Caco-2 (cell line): ENCODE measurements around the gene PTX3. TPM values are rescaled to one million over a fixed set of nuclear protein-coding genes. Genes with fewer than 3 reads are reported as not detected.

Experiments
- BruUV-seq: library from RNA; stranded (reverse); fragments of 400-500 nt; replicated peaks from 2 replicates; lab custom pipeline; 2021; lab: Mats Ljungman, UMichigan
- CTCF ChIA-PET: fragments of 300-600 bp; sonication (Branson Sonifier 250); formaldehyde crosslinking; loops from one replicate; lab custom pipeline; 2022; ENCODE audit warnings: antibody characterized with exemption; lab: Charles Lee
- POLR2A ChIA-PET: fragments of 300-600 bp; sonication (Branson Sonifier 250); formaldehyde crosslinking; loops from one replicate; lab custom pipeline; 2022; ENCODE audit warnings: antibody characterized with exemption; lab: Charles Lee
- DNase-seq, 2 experiments: peaks; one replicate each; pipeline versions ENCODE4 v3.0.0 to v3.0.0-alpha.2; 2020 to 2022
- H3K27me3 ChIP-seq: replicated peaks from 2 replicates; pipeline ENCODE4 v1.6.0; 2011; ENCODE audit warnings: low read length; ENCODE audit not compliant: control insufficient read depth, insufficient read depth
- H3K36me3 ChIP-seq: 2 replicates; pipeline ENCODE4 v1.5.1; 2011; ENCODE audit warnings: low read length; ENCODE audit not compliant: control insufficient read depth, insufficient read depth
- H3K4me1 ChIP-seq: fragments of 250-450 bp; sonication (Bioruptor Pico); 2 replicates; pipeline ENCODE4 v1.5.1; 2020; ENCODE audit warnings: mild to moderate bottlenecking
- H3K4me3 ChIP-seq: 2 replicates; pipeline ENCODE4 v1.5.1; 2011; ENCODE audit warnings: low read depth, mild to moderate bottlenecking, control low read depth, low read length
- H3K9me3 ChIP-seq: fragments of 250-450 bp; sonication (Bioruptor Pico); 2 replicates; pipeline ENCODE4 v1.5.1; 2020; ENCODE audit warnings: mild to moderate bottlenecking, moderate library complexity
- H3K27ac Mint-ChIP-seq: one replicate; pipeline ENCODE4 v1.8.0; 2022; ENCODE audit warnings: mixed read lengths; ENCODE audit not compliant: unreplicated experiment
- H3K27me3 Mint-ChIP-seq: one replicate; pipeline ENCODE4 v1.8.0; 2022; ENCODE audit warnings: mixed read lengths; ENCODE audit not compliant: insufficient read depth, unreplicated experiment
- H3K36me3 Mint-ChIP-seq: one replicate; pipeline ENCODE4 v1.8.0; 2022; ENCODE audit warnings: mild to moderate bottlenecking, mixed read lengths; ENCODE audit not compliant: insufficient read depth, unreplicated experiment
- H3K4me1 Mint-ChIP-seq: one replicate; pipeline ENCODE4 v1.8.0; 2022; ENCODE audit warnings: low read depth, mixed read lengths; ENCODE audit not compliant: unreplicated experiment
- H3K4me3 Mint-ChIP-seq: one replicate; pipeline ENCODE4 v1.8.0; 2022; ENCODE audit warnings: mild to moderate bottlenecking, moderate library complexity, mixed read lengths; ENCODE audit not compliant: unreplicated experiment
- H3K9me3 Mint-ChIP-seq: one replicate; pipeline ENCODE4 v1.8.0; 2022; ENCODE audit warnings: mixed read lengths; ENCODE audit not compliant: unreplicated experiment
- CTCF ChIP-seq, 2 experiments: fragments of 200-600 bp in 1 of 2; IDR thresholded peaks; 1 replicate in 1 of 2; 2 replicates in 1 of 2; pipeline versions ENCODE4 v1.5.1 to v1.8.0; 2011 to 2022; ENCODE audit warnings: antibody characterized with exemption in 1 of 2, control low read depth in 1 of 2, inconsistent platforms in 1 of 2, low read depth in 1 of 2, low read length in 1 of 2, mild to moderate bottlenecking in 1 of 2, moderate library complexity in 1 of 2; ENCODE audit not compliant: insufficient read depth in 1 of 2, severe bottlenecking in 1 of 2, unreplicated experiment in 1 of 2
- intact Hi-C: fragments of 100-400 bp; cut with micrococcal nuclease; formaldehyde crosslinking; loops from one replicate; pipeline ENCODE4 v1.10.0; 2022; ENCODE audit not compliant: unreplicated experiment
- total RNA-seq: library from RNA; stranded (reverse); gene quantifications from 2 replicates; pipeline ENCODE4 v1.2.3, GENCODE V29; 2022

Gene PTX3
- total RNA-seq, 1 experiment from 2014 or later, result not detected

- POLR2A ChIA-PET, result no interaction called here
- Mint-ChIP-seq H3K36me3 (no peaks in the 10 kb centered on the region), H3K4me3 (no peak overlapping the region), H3K9me3 (peaks cover 11% of the 10 kb centered on the region), H3K4me1 (no peaks in the 10 kb centered on the region), H3K27me3 (peaks cover 7% of the 10 kb centered on the region), H3K27ac (no peak overlapping the region)
- Histone ChIP-seq H3K4me1 (no peaks in the 10 kb centered on the region), H3K9me3 (peaks cover 2% of the 10 kb centered on the region; the same call in 1 of the 2 replicates), H3K36me3 (no peaks in the 10 kb centered on the region), H3K27me3 (no peaks in the 10 kb centered on the region), H3K4me3 (no peak overlapping the region)
- DNase-seq, result no peak
- TF ChIP-seq CTCF (IDR thresholded peaks at IDR 0.05; ENCODE audit: insufficient read depth in 1 of 2, low read depth in 1 of 2, low read length in 1 of 2, severe bottlenecking in 1 of 2, unreplicated experiment in 1 of 2), result no peak
- CTCF ChIA-PET, result no interaction called here
- intact Hi-C loops, result no loop called here
- BruUV-seq, result no TSS peak
Observed at GRCh38 chr3:157390713-157391515, 45.7 kb upstream of the PTX3 start.

GRCh38 chr3:157392104-157392503 lies 44.5 kb upstream of the PTX3 start:
- Histone ChIP-seq H3K36me3 (no peaks in the 10 kb centered on the region), H3K27me3 (no peaks in the 10 kb centered on the region), H3K4me1 (no peaks in the 10 kb centered on the region), H3K4me3 (no peak overlapping the region), H3K9me3 (peaks cover 2% of the 10 kb centered on the region; the same call in 1 of the 2 replicates)
- BruUV-seq, result no TSS peak
- intact Hi-C loops, result no loop called here
- no peak for TF ChIP-seq CTCF (IDR thresholded peaks at IDR 0.05; ENCODE audit: insufficient read depth in 1 of 2, low read depth in 1 of 2, low read length in 1 of 2, severe bottlenecking in 1 of 2, unreplicated experiment in 1 of 2)
- Mint-ChIP-seq H3K36me3 (no peaks in the 10 kb centered on the region), H3K4me3 (no peak overlapping the region), H3K27ac (no peak overlapping the region), H3K4me1 (no peaks in the 10 kb centered on the region), H3K27me3 (peaks cover 4% of the 10 kb centered on the region), H3K9me3 (peaks cover 13% of the 10 kb centered on the region)
- ChIA-PET CTCF (no interaction called here), POLR2A (no interaction called here)
- no peak for DNase-seq

GRCh38 chr3:157393113-157393512 lies 43.5 kb upstream of the PTX3 start:
- Histone ChIP-seq H3K4me1 (no peaks in the 10 kb centered on the region), H3K27me3 (no peaks in the 10 kb centered on the region), H3K4me3 (no peak overlapping the region), H3K36me3 (no peaks in the 10 kb centered on the region), H3K9me3 (peaks cover 2% of the 10 kb centered on the region; the same call in 1 of the 2 replicates)
- peaks cover 12% of the 10 kb centered on the region for H3K27me3 Mint-ChIP-seq
- peaks cover 21% of the 10 kb centered on the region for H3K9me3 Mint-ChIP-seq
- ChIA-PET POLR2A (no interaction called here), CTCF (no interaction called here)
- intact Hi-C loops, result no loop called here
- TF ChIP-seq CTCF (IDR thresholded peaks at IDR 0.05; ENCODE audit: insufficient read depth in 1 of 2, low read depth in 1 of 2, low read length in 1 of 2, severe bottlenecking in 1 of 2, unreplicated experiment in 1 of 2), result no peak
- no peak for DNase-seq
- no peaks in the 10 kb centered on the region for H3K4me1 Mint-ChIP-seq
- H3K27ac Mint-ChIP-seq, result no peak overlapping the region
- no TSS peak for BruUV-seq
- no peaks in the 10 kb centered on the region for H3K36me3 Mint-ChIP-seq
- H3K4me3 Mint-ChIP-seq, result no peak overlapping the region
